Caco-2 (cell line): ENCODE results near the gene PYGO2. TPM values are rescaled to one million over a fixed set of nuclear protein-coding genes. Genes with fewer than 3 reads are reported as not detected.

Experiments used
- BruUV-seq: library from RNA; stranded (reverse); fragments of 400-500 nt; replicated peaks from 2 replicates; lab custom pipeline; 2021; lab: Mats Ljungman, UMichigan
- CTCF ChIA-PET: fragments of 300-600 bp; sonication (Branson Sonifier 250); formaldehyde crosslinking; loops from one replicate; lab custom pipeline; 2022; ENCODE audit warnings: antibody characterized with exemption; lab: Charles Lee
- POLR2A ChIA-PET: fragments of 300-600 bp; sonication (Branson Sonifier 250); formaldehyde crosslinking; loops from one replicate; lab custom pipeline; 2022; ENCODE audit warnings: antibody characterized with exemption; lab: Charles Lee
- DNase-seq, 2 experiments: peaks; one replicate each; pipeline versions ENCODE4 v3.0.0 to v3.0.0-alpha.2; 2020 to 2022
- H3K27me3 ChIP-seq: replicated peaks from 2 replicates; pipeline ENCODE4 v1.6.0; 2011; ENCODE audit warnings: low read length; ENCODE audit not compliant: control insufficient read depth, insufficient read depth
- H3K36me3 ChIP-seq: 2 replicates; pipeline ENCODE4 v1.5.1; 2011; ENCODE audit warnings: low read length; ENCODE audit not compliant: control insufficient read depth, insufficient read depth
- H3K4me1 ChIP-seq: fragments of 250-450 bp; sonication (Bioruptor Pico); 2 replicates; pipeline ENCODE4 v1.5.1; 2020; ENCODE audit warnings: mild to moderate bottlenecking
- H3K4me3 ChIP-seq: 2 replicates; pipeline ENCODE4 v1.5.1; 2011; ENCODE audit warnings: low read depth, mild to moderate bottlenecking, control low read depth, low read length
- H3K9me3 ChIP-seq: fragments of 250-450 bp; sonication (Bioruptor Pico); 2 replicates; pipeline ENCODE4 v1.5.1; 2020; ENCODE audit warnings: mild to moderate bottlenecking, moderate library complexity
- H3K27ac Mint-ChIP-seq: one replicate; pipeline ENCODE4 v1.8.0; 2022; ENCODE audit warnings: mixed read lengths; ENCODE audit not compliant: unreplicated experiment
- H3K27me3 Mint-ChIP-seq: one replicate; pipeline ENCODE4 v1.8.0; 2022; ENCODE audit warnings: mixed read lengths; ENCODE audit not compliant: insufficient read depth, unreplicated experiment
- H3K36me3 Mint-ChIP-seq: one replicate; pipeline ENCODE4 v1.8.0; 2022; ENCODE audit warnings: mild to moderate bottlenecking, mixed read lengths; ENCODE audit not compliant: insufficient read depth, unreplicated experiment
- H3K4me1 Mint-ChIP-seq: one replicate; pipeline ENCODE4 v1.8.0; 2022; ENCODE audit warnings: low read depth, mixed read lengths; ENCODE audit not compliant: unreplicated experiment
- H3K4me3 Mint-ChIP-seq: one replicate; pipeline ENCODE4 v1.8.0; 2022; ENCODE audit warnings: mild to moderate bottlenecking, moderate library complexity, mixed read lengths; ENCODE audit not compliant: unreplicated experiment
- H3K9me3 Mint-ChIP-seq: one replicate; pipeline ENCODE4 v1.8.0; 2022; ENCODE audit warnings: mixed read lengths; ENCODE audit not compliant: unreplicated experiment
- intact Hi-C: fragments of 100-400 bp; cut with micrococcal nuclease; formaldehyde crosslinking; loops from one replicate; pipeline ENCODE4 v1.10.0; 2022; ENCODE audit not compliant: unreplicated experiment
- total RNA-seq: library from RNA; stranded (reverse); gene quantifications from 2 replicates; pipeline ENCODE4 v1.2.3, GENCODE V29; 2022
- TF ChIP-seq, protein P1 (sequence below), 2 experiments: fragments of 200-600 bp in 1 of 2; IDR thresholded peaks; 1 replicate in 1 of 2; 2 replicates in 1 of 2; pipeline versions ENCODE4 v1.5.1 to v1.8.0; 2011 to 2022; ENCODE audit warnings: antibody characterized with exemption in 1 of 2, control low read depth in 1 of 2, inconsistent platforms in 1 of 2, low read depth in 1 of 2, low read length in 1 of 2, mild to moderate bottlenecking in 1 of 2, moderate library complexity in 1 of 2; ENCODE audit not compliant: insufficient read depth in 1 of 2, severe bottlenecking in 1 of 2, unreplicated experiment in 1 of 2

The PYGO2 gene
- total RNA-seq, 1 experiment from 2014 or later, result 34.9 TPM

- peaks cover 3% of the 10 kb centered on the region for H3K36me3 ChIP-seq
- no peak overlapping the region for H3K27ac Mint-ChIP-seq
- no peak overlapping the region for H3K4me3 ChIP-seq
- CTCF ChIA-PET, result no interaction called here
- POLR2A ChIA-PET, result interaction anchor here (3.5 kb wide), 1 partner anchor 15 kb away, joined by 34 read pairs; no protein-coding TSS in a partner anchor
- no peaks in the 10 kb centered on the region for H3K27me3 ChIP-seq
- peaks cover 15% of the 10 kb centered on the region for H3K4me1 ChIP-seq
- H3K4me1 Mint-ChIP-seq, result peaks cover 16% of the 10 kb centered on the region
- no peaks in the 10 kb centered on the region for H3K9me3 ChIP-seq
- TF ChIP-seq, protein P1, sequence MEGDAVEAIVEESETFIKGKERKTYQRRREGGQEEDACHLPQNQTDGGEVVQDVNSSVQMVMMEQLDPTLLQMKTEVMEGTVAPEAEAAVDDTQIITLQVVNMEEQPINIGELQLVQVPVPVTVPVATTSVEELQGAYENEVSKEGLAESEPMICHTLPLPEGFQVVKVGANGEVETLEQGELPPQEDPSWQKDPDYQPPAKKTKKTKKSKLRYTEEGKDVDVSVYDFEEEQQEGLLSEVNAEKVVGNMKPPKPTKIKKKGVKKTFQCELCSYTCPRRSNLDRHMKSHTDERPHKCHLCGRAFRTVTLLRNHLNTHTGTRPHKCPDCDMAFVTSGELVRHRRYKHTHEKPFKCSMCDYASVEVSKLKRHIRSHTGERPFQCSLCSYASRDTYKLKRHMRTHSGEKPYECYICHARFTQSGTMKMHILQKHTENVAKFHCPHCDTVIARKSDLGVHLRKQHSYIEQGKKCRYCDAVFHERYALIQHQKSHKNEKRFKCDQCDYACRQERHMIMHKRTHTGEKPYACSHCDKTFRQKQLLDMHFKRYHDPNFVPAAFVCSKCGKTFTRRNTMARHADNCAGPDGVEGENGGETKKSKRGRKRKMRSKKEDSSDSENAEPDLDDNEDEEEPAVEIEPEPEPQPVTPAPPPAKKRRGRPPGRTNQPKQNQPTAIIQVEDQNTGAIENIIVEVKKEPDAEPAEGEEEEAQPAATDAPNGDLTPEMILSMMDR (IDR thresholded peaks at IDR 0.05; ENCODE audit: insufficient read depth in 1 of 2, low read depth in 1 of 2, low read length in 1 of 2, severe bottlenecking in 1 of 2, unreplicated experiment in 1 of 2), result no peak
- H3K27me3 Mint-ChIP-seq, result no peaks in the 10 kb centered on the region
- peaks cover 48% of the 10 kb centered on the region for H3K36me3 Mint-ChIP-seq
- H3K4me3 Mint-ChIP-seq, result no peak overlapping the region
- intact Hi-C loops, result loop anchor here (5.0 kb wide), 1 partner anchor 104 kb away; the partner anchor contains the start of gene EFNA4
- DNase-seq, result no peak
- H3K9me3 Mint-ChIP-seq, result no peaks in the 10 kb centered on the region
- TSS peak; percentile 2 for BruUV-seq
Observed at GRCh38 chr1:154958036-154958435, 3.5 kb downstream of the PYGO2 start.

DNA sequence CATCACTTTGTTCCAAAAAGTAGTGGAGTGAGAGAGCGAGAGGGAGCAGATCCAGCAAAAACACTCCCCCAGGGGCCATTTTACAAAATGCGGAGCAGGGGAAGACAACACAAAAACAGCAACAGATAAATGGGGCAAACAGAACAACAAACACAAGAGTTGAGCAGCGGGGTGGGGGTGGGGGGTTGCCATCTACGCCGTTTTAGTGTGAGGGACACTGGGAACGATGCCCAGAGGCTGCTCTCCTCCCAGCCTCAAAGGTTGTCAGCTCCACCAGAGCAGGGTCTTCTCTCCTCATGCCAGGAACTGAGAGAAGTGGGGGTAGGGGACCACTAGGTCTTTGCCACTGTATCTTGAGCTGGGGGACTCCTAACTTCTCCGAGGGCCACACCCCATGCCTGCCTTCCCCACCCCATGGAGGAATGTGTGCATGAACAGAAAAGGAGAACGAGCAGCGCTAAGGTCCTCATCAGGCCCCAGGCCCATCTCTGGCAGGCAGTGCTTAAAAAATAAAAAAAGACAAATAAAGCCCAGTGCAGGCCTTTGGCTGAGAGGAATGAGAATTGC, 4.4 kb downstream of the PYGO2 start:
- POLR2A ChIA-PET, result interaction anchor here (2.6 to 3.5 kb wide), 2 partner anchors 16 to 21 kb away, joined by 19 to 34 read pairs; partner anchors contain the start of gene PMVK
- Mint-ChIP-seq H3K27me3 (no peaks in the 10 kb centered on the region), H3K4me1 (peaks cover 16% of the 10 kb centered on the region), H3K27ac (peak overlapping the region; percentile 79), H3K36me3 (peaks cover 39% of the 10 kb centered on the region), H3K4me3 (peak overlapping the region; percentile 80), H3K9me3 (no peaks in the 10 kb centered on the region)
- no peak overlapping the region for H3K4me3 ChIP-seq
- H3K36me3 ChIP-seq, result peaks cover 3% of the 10 kb centered on the region
- TF ChIP-seq, protein P1 (IDR thresholded peaks at IDR 0.05; ENCODE audit: insufficient read depth in 1 of 2, low read depth in 1 of 2, low read length in 1 of 2, severe bottlenecking in 1 of 2, unreplicated experiment in 1 of 2), result no peak
- DNase-seq, result no peak
- intact Hi-C loops, result loop anchor here (5.0 kb wide), 1 partner anchor 105 kb away; the partner anchor contains the start of gene EFNA4
- H3K27me3 ChIP-seq, result no peaks in the 10 kb centered on the region
- H3K4me1 ChIP-seq, result peaks cover 15% of the 10 kb centered on the region
- no TSS peak for BruUV-seq
- H3K9me3 ChIP-seq, result no peaks in the 10 kb centered on the region
- CTCF ChIA-PET, result interaction anchor here (1.7 to 1.8 kb wide), 3 partner anchors 37 to 60 kb away, joined by 5 to 8 read pairs (median 8); no protein-coding TSS in a partner anchor

GRCh38 chr1:154956544-154956941, 5.0 kb downstream of the PYGO2 start:
- ChIA-PET POLR2A (interaction anchor here (1.4 to 3.5 kb wide), 4 partner anchors 14 to 27 kb away, joined by 5 to 34 read pairs (median 12); partner anchors contain the start of genes FLAD1, PMVK and SHC1), CTCF (interaction anchor here (0.6 to 1.8 kb wide), 8 partner anchors 14 to 397 kb away, joined by 4 to 10 read pairs (median 6); partner anchors contain the start of gene SHC1)
- peaks cover 33% of the 10 kb centered on the region for H3K36me3 Mint-ChIP-seq
- no peak for DNase-seq
- peak overlapping the region; percentile 80 for H3K4me3 Mint-ChIP-seq
- peak overlapping the region; percentile 79 for H3K27ac Mint-ChIP-seq
- TF ChIP-seq, protein P1 (IDR thresholded peaks at IDR 0.05; ENCODE audit: insufficient read depth in 1 of 2, low read depth in 1 of 2, low read length in 1 of 2, severe bottlenecking in 1 of 2, unreplicated experiment in 1 of 2), result no peak
- no TSS peak for BruUV-seq
- H3K9me3 Mint-ChIP-seq, result no peaks in the 10 kb centered on the region
- H3K27me3 Mint-ChIP-seq, result no peaks in the 10 kb centered on the region
- H3K36me3 ChIP-seq, result peaks cover 3% of the 10 kb centered on the region
- H3K9me3 ChIP-seq, result no peaks in the 10 kb centered on the region
- peaks cover 16% of the 10 kb centered on the region for H3K4me1 Mint-ChIP-seq
- peaks cover 15% of the 10 kb centered on the region for H3K4me1 ChIP-seq
- H3K27me3 ChIP-seq, result no peaks in the 10 kb centered on the region
- intact Hi-C loops, result loop anchor here (5.0 kb wide), 1 partner anchor 106 kb away; the partner anchor contains the start of gene EFNA4
- H3K4me3 ChIP-seq, result peak overlapping the region; percentile 43
